ENCODE results near the gene TBC1D22A.

Gene TBC1D22A

GRCh38 chr22:47197773-47198500 is 435.5 kb downstream of the TBC1D22A start:
- no peak for DNase-seq

- no peak for DNase-seq
Observed at GRCh38 chr22:47198801-47199251, 436.4 kb downstream of the TBC1D22A start.

- no peak for DNase-seq
Observed at GRCh38 chr22:47199261-47199978, 437.0 kb downstream of the TBC1D22A start.

GRCh38 chr22:47199979-47200272 is 437.5 kb downstream of the TBC1D22A start:
- DNase-seq, result no peak

GRCh38 chr22:47200273-47201051 is 438.0 kb downstream of the TBC1D22A start:
- DNase-seq, result no peak

GRCh38 chr22:47201186-47201995 is 438.9 kb downstream of the TBC1D22A start:
- no peak for DNase-seq

GRCh38 chr22:47201996-47202818 is 439.8 kb downstream of the TBC1D22A start:
- no peak for DNase-seq

GRCh38 chr22:47202819-47203553 is 440.5 kb downstream of the TBC1D22A start:
- DNase-seq, result no peak

GRCh38 chr22:47203554-47203991 is 441.1 kb downstream of the TBC1D22A start:
- no peak for DNase-seq

- no peak for DNase-seq
Observed at GRCh38 chr22:47204002-47204979, 441.8 kb downstream of the TBC1D22A start.

- DNase-seq, result no peak
Observed at GRCh38 chr22:47205081-47205491, 442.6 kb downstream of the TBC1D22A start.

GRCh38 chr22:47205554-47205953 is 443.1 kb downstream of the TBC1D22A start:
- DNase-seq, result no peak

- DNase-seq, result no peak
Observed at GRCh38 chr22:47206164-47206563, 443.7 kb downstream of the TBC1D22A start.

- DNase-seq, result no peak
Observed at GRCh38 chr22:47206666-47207218, 444.3 kb downstream of the TBC1D22A start.

- no peak for DNase-seq
Observed at GRCh38 chr22:47207387-47207786, 444.9 kb downstream of the TBC1D22A start.

GRCh38 chr22:47207846-47208554 is 445.6 kb downstream of the TBC1D22A start:
- no peak for DNase-seq

GRCh38 chr22:47208630-47209029 is 446.2 kb downstream of the TBC1D22A start:
- no peak for DNase-seq

- no peak for DNase-seq
Observed at GRCh38 chr22:47209040-47209514, 446.6 kb downstream of the TBC1D22A start.

Measured in hippocampal formation (tissue), 2 donors.